SK-N-SH (cell line): ENCODE data around the gene DNAJC4. TPM values are rescaled to one million over a fixed set of nuclear protein-coding genes. Genes with fewer than 3 reads are reported as not detected.

ENCODE experiments used
- CTCF ChIA-PET: fragments of 300-600, 350-600 bp; formaldehyde crosslinking; extraction: SDS; loops from one replicate; lab custom pipeline; 2021; lab: Yijun Ruan, JAX
- POLR2A ChIA-PET: fragments of 350-600 bp; sonication (Branson Sonifier 250); formaldehyde crosslinking; extraction: SDS; loops from one replicate; lab custom pipeline; 2020; ENCODE audit warnings: antibody characterized with exemption, inconsistent platforms; lab: Yijun Ruan, JAX
- DNase-seq: peaks from one replicate; pipeline ENCODE4 v3.0.0; 2012
- H2AFZ ChIP-seq: fragments of 200-600 bp; sonication (generic); 2 replicates; pipeline ENCODE4 v1.8.1; 2016; ENCODE audit warnings: antibody characterized with exemption, mild to moderate bottlenecking, low read depth
- H3F3A ChIP-seq: fragments of 200-600 bp; sonication (generic); replicated peaks from 2 replicates; pipeline ENCODE3; 2016; ENCODE audit warnings: antibody characterized with exemption, mild to moderate bottlenecking; ENCODE audit not compliant: insufficient read depth
- H3K27ac ChIP-seq, 2 experiments: fragments of 200-500 bp in 1 of 2; fragments of 200-600 bp in 1 of 2; sonication (Bioruptor generic) in 1 of 2; sonication (generic), shearing (Covaris generic) in 1 of 2; 2 replicates each; pipeline versions ENCODE4 v1.5.1 to v1.6.1; 2014 to 2016; ENCODE audit warnings: low read depth in 2 of 2, inconsistent platforms in 1 of 2, low read length in 1 of 2, mild to moderate bottlenecking in 1 of 2, mixed read lengths in 1 of 2
- H3K27me3 ChIP-seq: fragments of 200-600 bp; sonication (generic), shearing (Covaris generic); 2 replicates; pipeline ENCODE4 v1.6.1; 2016; ENCODE audit warnings: mixed run types; ENCODE audit not compliant: insufficient read depth
- H3K36me3 ChIP-seq, 2 experiments: fragments of 200-500 bp in 1 of 2; fragments of 200-600 bp in 1 of 2; sonication (Bioruptor generic) in 1 of 2; sonication (generic) in 1 of 2; replicated peaks in 1 of 2; 2 replicates each; pipeline versions ENCODE3 to v1.5.1; 2014 to 2016; ENCODE audit warnings: low read length in 1 of 2, mild to moderate bottlenecking in 1 of 2; ENCODE audit not compliant: insufficient read depth in 2 of 2, control insufficient read depth in 1 of 2
- H3K4me1 ChIP-seq, 2 experiments: fragments of 200-500 bp in 1 of 2; fragments of 200-600 bp in 1 of 2; sonication (Bioruptor generic) in 1 of 2; sonication (generic), shearing (Covaris generic) in 1 of 2; 2 replicates each; pipeline versions ENCODE4 v1.5.1 to v1.6.1; 2014 to 2016; ENCODE audit warnings: low read depth in 1 of 2, low read length in 1 of 2, mixed run types in 1 of 2; ENCODE audit not compliant: insufficient read depth in 2 of 2, control insufficient read depth in 1 of 2
- H3K4me2 ChIP-seq: fragments of 200-600 bp; sonication (generic), shearing (Covaris generic); 2 replicates; pipeline ENCODE4 v1.6.1; 2017; ENCODE audit warnings: mixed run types
- H3K4me3 ChIP-seq, 2 experiments: fragments of 200-500 bp in 1 of 2; fragments of 200-600 bp in 1 of 2; sonication (Bioruptor generic) in 1 of 2; sonication (generic), shearing (Covaris generic) in 1 of 2; 2 replicates each; pipeline versions ENCODE4 v1.5.1 to v1.8.1; 2014 to 2016; ENCODE audit warnings: low read depth in 2 of 2, inconsistent platforms in 1 of 2, low read length in 1 of 2, mild to moderate bottlenecking in 1 of 2, mixed read lengths in 1 of 2, moderate library complexity in 1 of 2
- H3K79me2 ChIP-seq: fragments of 200-600 bp; sonication (generic); 2 replicates; pipeline ENCODE4 v1.8.1; 2017; ENCODE audit warnings: mild to moderate bottlenecking; ENCODE audit not compliant: insufficient read depth
- H3K9ac ChIP-seq: fragments of 200-600 bp; sonication (generic); 2 replicates; pipeline ENCODE4 v1.6.1; 2017; ENCODE audit warnings: mixed run types
- H3K9me2 ChIP-seq: fragments of 200-600 bp; sonication (generic); 2 replicates; pipeline ENCODE4 v1.6.1; 2017; ENCODE audit warnings: mixed run types
- H3K9me3 ChIP-seq: fragments of 200-600 bp; sonication (generic); 2 replicates; pipeline ENCODE4 v1.6.1; 2017; ENCODE audit warnings: mixed run types, mild to moderate bottlenecking, moderate library complexity
- H4K20me1 ChIP-seq: fragments of 200-600 bp; sonication (generic); 2 replicates; pipeline ENCODE4 v1.6.1; 2017; ENCODE audit warnings: mild to moderate bottlenecking, mixed run types; ENCODE audit not compliant: insufficient read depth
- CTCF ChIP-seq: fragments of 200-600 bp; sonication (generic); IDR thresholded peaks from 2 replicates; pipeline ENCODE4 v1.6.1; 2017; ENCODE audit warnings: antibody characterized with exemption, mild to moderate bottlenecking, moderate library complexity
- FOSL2 ChIP-seq: IDR thresholded peaks from 2 replicates; pipeline ENCODE4 v1.4.0; 2012; ENCODE audit warnings: low read depth, mild to moderate bottlenecking, moderate library complexity, borderline replicate concordance
- FOXM1 ChIP-seq: IDR thresholded peaks from 2 replicates; pipeline ENCODE4 v1.4.0; 2012; ENCODE audit warnings: low read depth, mild to moderate bottlenecking
- GABPA ChIP-seq: IDR thresholded peaks from 2 replicates; pipeline ENCODE4 v1.4.0; 2012; ENCODE audit warnings: low read depth, mild to moderate bottlenecking
- JUND ChIP-seq: IDR thresholded peaks from 2 replicates; pipeline ENCODE4 v1.4.0; 2012
- MAX ChIP-seq: IDR thresholded peaks from 2 replicates; pipeline ENCODE4 v1.4.0; 2012; ENCODE audit warnings: low read depth
- MEF2A ChIP-seq: IDR thresholded peaks from 2 replicates; pipeline ENCODE4 v1.4.0; 2012; ENCODE audit warnings: low read depth, borderline replicate concordance
- NFIC ChIP-seq: IDR thresholded peaks from 2 replicates; pipeline ENCODE4 v1.4.0; 2012; ENCODE audit warnings: borderline replicate concordance
- NRF1 ChIP-seq: IDR thresholded peaks from 2 replicates; pipeline ENCODE4 v1.6.1; 2012; ENCODE audit warnings: low read depth, mild to moderate bottlenecking, low read length
- RAD21 ChIP-seq: IDR thresholded peaks from 2 replicates; pipeline ENCODE4 v1.6.1; 2012; ENCODE audit warnings: mild to moderate bottlenecking, low read length
- RCOR1 ChIP-seq: fragments of 150-350 bp; IDR thresholded peaks from 2 replicates; pipeline ENCODE4 v1.6.1; 2017; ENCODE audit warnings: antibody characterized with exemption, low read length
- REST ChIP-seq: IDR thresholded peaks from 2 replicates; pipeline ENCODE4 v1.6.1; 2012; ENCODE audit warnings: mild to moderate bottlenecking, low read depth, low read length, moderate library complexity
- RFX5 ChIP-seq: IDR thresholded peaks from 2 replicates; pipeline ENCODE4 v1.6.1; 2012; ENCODE audit warnings: mild to moderate bottlenecking, improper control_type of control experiment, low read length
- SIN3A ChIP-seq: IDR thresholded peaks from 2 replicates; pipeline ENCODE4 v1.6.1; 2012; ENCODE audit warnings: low read depth, mild to moderate bottlenecking, low read length, moderate library complexity, borderline replicate concordance
- TCF12 ChIP-seq: IDR thresholded peaks from 2 replicates; pipeline ENCODE4 v1.4.0; 2012
- YY1 ChIP-seq: IDR thresholded peaks from 2 replicates; pipeline ENCODE4 v1.4.0; 2012; ENCODE audit warnings: low read depth, mild to moderate bottlenecking
- WGBS: methylation state at CpG from one replicate; pipeline ENCODE4 v1.1.6; 2017; ENCODE audit warnings: low lambda C conversion rate; 5-methylcytosine and 5-hydroxymethylcytosine counted together
- polyA plus RNA-seq, 3 experiments: library from polyadenylated mRNA; depleted of rRNA; stranded (reverse); fragments of >200 nt; gene quantifications; 2 replicates each; pipeline ENCODE4 v1.2.3, GENCODE V29; 2012

DNAJC4 gene
- polyA plus RNA-seq, 1 of the 3 experiments (the other 2 are of a cell fraction): 52.1 TPM

- peaks cover 30% of the 10 kb centered on the region for H3K79me2 ChIP-seq
- peak; percentile 19 for DNase-seq
- WGBS: 99% methylated on average over 9 of the region's 15 CpGs
Measured at GRCh38 chr11:64256300-64256699, 26.0 kb downstream of the DNAJC4 start.

More at GRCh38 chr11:64256300-64256699, 26.0 kb downstream of the DNAJC4 start:
- no peak for TF ChIP-seq MAX
- no peak for TF ChIP-seq YY1
- no peak for TF ChIP-seq JUND
- TF ChIP-seq CTCF: no peak
- no peak for TF ChIP-seq NFIC
- no peak for TF ChIP-seq MEF2A
- no peak for TF ChIP-seq REST
- no peak for TF ChIP-seq TCF12
- no peak for TF ChIP-seq RAD21
- no peak for TF ChIP-seq NRF1
- TF ChIP-seq RCOR1: no peak
- TF ChIP-seq GABPA: no peak
- TF ChIP-seq SIN3A: no peak
- TF ChIP-seq FOSL2: no peak
- no peak for TF ChIP-seq FOXM1
- TF ChIP-seq RFX5: no peak
- Histone ChIP-seq H3K4me1 (peaks cover 10 to 16% of the 10 kb centered on the region in 2 experiments; a peak in 2 of 4 replicates), H4K20me1 (peaks cover 14% of the 10 kb centered on the region), H3K9me3 (no peaks in the 10 kb centered on the region), H3K4me2 (no peak overlapping the region), H3K9ac (no peak overlapping the region), H3F3A (peaks cover 3% of the 10 kb centered on the region), H2AFZ (no peak overlapping the region), H3K36me3 (peaks cover 22 to 34% of the 10 kb centered on the region in 2 experiments), H3K4me3 (no peak overlapping the region), H3K27me3 (no peaks in the 10 kb centered on the region), H3K27ac (no peak overlapping the region), H3K9me2 (no peaks in the 10 kb centered on the region)
- ChIA-PET CTCF (no interaction called here), POLR2A (no interaction called here)
